GM12892 (cell line): Measurements from ENCODE around the gene AMER3.

Source experiments
- POLR2A ChIP-seq: IDR thresholded peaks from 2 replicates; pipeline ENCODE4 v1.6.1; 2011; ENCODE audit warnings: low read depth, low read length, control low read depth
- POLR2AphosphoS5 ChIP-seq: IDR thresholded peaks from 2 replicates; pipeline ENCODE4 v1.6.1; 2011; ENCODE audit warnings: low read depth, low read length, control low read depth
- TAF1 ChIP-seq: IDR thresholded peaks from 2 replicates; pipeline ENCODE4 v1.6.1; 2011; ENCODE audit warnings: low read depth, mild to moderate bottlenecking, control low read depth, low read length, borderline replicate concordance

- TF ChIP-seq POLR2A = no peak
- TF ChIP-seq POLR2AphosphoS5 = no peak
- no peak for TF ChIP-seq TAF1
Measured at GRCh38 chr2:130728007-130728454, 27.3 kb upstream of the AMER3 start.
